Measurements from ENCODE around the gene ARIH2. TPM values are rescaled to one million over a fixed set of nuclear protein-coding genes. Genes with fewer than 3 reads are reported as not detected.

Gene ARIH2
- total and polyA plus RNA-seq, 7 donors, result 59.5 to 163 (median 110) TPM

- no peak for DNase-seq
- no peak for TF ChIP-seq CTCF (IDR thresholded peaks at IDR 0.05)
- WGBS, 3 donors, result 94 to 95% (median 94%) methylated on average over 8 of the region's 8 CpGs
- Histone ChIP-seq H3K4me1 (peaks cover 12% of the 10 kb centered on the region), H3K27ac (no peak overlapping the region), H3K9me3 (no peaks in the 10 kb centered on the region), H3K27me3 (ENCODE audit: insufficient read depth in 3 of 3, low read length in 2 of 3) (no peaks in the 10 kb centered on the region), H3K36me3 (ENCODE audit: insufficient read depth in 1 of 2, low read depth in 1 of 2) (peaks cover 2 to 9% of the 10 kb centered on the region in 2 donors), H3K4me3 (no peak overlapping the region)
- no peak for ATAC-seq
- intact Hi-C loops (cut with DNase I), result no loop called here
Observed at GRCh38 chr3:48996640-48997039, 78.0 kb downstream of the ARIH2 start.

GRCh38 chr3:48997102-48997635 is 78.5 kb downstream of the ARIH2 start:
- Histone ChIP-seq H3K4me1 (peaks cover 6% of the 10 kb centered on the region), H3K4me3 (no peak overlapping the region), H3K27me3 (ENCODE audit: insufficient read depth in 3 of 3, low read length in 2 of 3) (no peaks in the 10 kb centered on the region), H3K27ac (no peak overlapping the region), H3K9me3 (no peaks in the 10 kb centered on the region), H3K36me3 (ENCODE audit: insufficient read depth in 1 of 2, low read depth in 1 of 2) (peaks cover 2 to 9% of the 10 kb centered on the region in 2 donors)
- DNase-seq (no peak), ATAC-seq (no peak)
- no peak for TF ChIP-seq CTCF (IDR thresholded peaks at IDR 0.05)
- intact Hi-C loops (cut with DNase I), result no loop called here
- WGBS, 3 donors, result 73 to 75% (median 75%) methylated on average over 8 of the region's 8 CpGs

GRCh38 chr3:48997714-48998637 is 79.3 kb downstream of the ARIH2 start:
- DNase-seq (no peak), ATAC-seq (no peak)
- TF ChIP-seq CTCF (IDR thresholded peaks at IDR 0.05), result no peak
- WGBS, 3 donors, result 77 to 83% (median 78%) methylated on average over 20 of the region's 20 CpGs
- no peaks in the 10 kb centered on the region for H3K9me3 ChIP-seq
- no peaks in the 10 kb centered on the region for H3K4me1 ChIP-seq
- intact Hi-C loops (cut with DNase I), result no loop called here
- no peaks in the 10 kb centered on the region for H3K27me3 ChIP-seq (ENCODE audit: insufficient read depth in 3 of 3, low read length in 2 of 3)
- H3K36me3 ChIP-seq (ENCODE audit: insufficient read depth in 1 of 2, low read depth in 1 of 2), result peaks cover 2 to 9% of the 10 kb centered on the region in 2 donors
- H3K4me3 ChIP-seq, result no peak overlapping the region
- no peak overlapping the region for H3K27ac ChIP-seq

GRCh38 chr3:48999085-48999858 is 80.6 kb downstream of the ARIH2 start:
- peaks cover 2 to 9% of the 10 kb centered on the region in 2 donors for H3K36me3 ChIP-seq (ENCODE audit: insufficient read depth in 1 of 2, low read depth in 1 of 2)
- H3K9me3 ChIP-seq, result no peaks in the 10 kb centered on the region
- ATAC-seq, result no peak
- no peaks in the 10 kb centered on the region for H3K27me3 ChIP-seq (ENCODE audit: insufficient read depth in 3 of 3, low read length in 2 of 3)
- WGBS, 3 donors, result 75 to 85% (median 80%) methylated on average over 8 of the region's 8 CpGs
- TF ChIP-seq CTCF (IDR thresholded peaks at IDR 0.05), result no peak
- H3K27ac ChIP-seq, result no peak overlapping the region
- DNase-seq, result no peak
- H3K4me3 ChIP-seq, result no peak overlapping the region
- H3K4me1 ChIP-seq, result no peaks in the 10 kb centered on the region
- intact Hi-C loops (cut with DNase I), result no loop called here
